HepG2 (cell line): Measurements from ENCODE around the gene VSIG10L2. TPM values are rescaled to one million over a fixed set of nuclear protein-coding genes. Genes with fewer than 3 reads are reported as not detected.

Source experiments
- IRF9 ChIP-seq: sonication (generic); formaldehyde crosslinking; IDR thresholded peaks from 2 replicates; pipeline ENCODE4 v1.8.0; 2022; ENCODE audit warnings: missing genetic modification reagents, mild to moderate bottlenecking, borderline replicate concordance
- MEF2D ChIP-seq: sonication (generic); formaldehyde crosslinking; IDR thresholded peaks from 2 replicates; pipeline ENCODE4 v1.5.1; 2020; ENCODE audit warnings: mild to moderate bottlenecking, missing genetic modification reagents
- NFYB ChIP-seq: sonication (generic); formaldehyde crosslinking; IDR thresholded peaks from 2 replicates; pipeline ENCODE4 v1.4.0; 2020; ENCODE audit warnings: missing genetic modification reagents
- PREB ChIP-seq: sonication (generic); formaldehyde crosslinking; IDR thresholded peaks from 2 replicates; pipeline ENCODE4 v1.4.0; 2020; ENCODE audit warnings: missing genetic modification reagents
- RAD21 ChIP-seq: fragments of 450-650 bp; formaldehyde crosslinking; IDR thresholded peaks from 2 replicates; pipeline ENCODE4 v1.5.0; 2020; ENCODE audit warnings: mild to moderate bottlenecking
- SAP130 ChIP-seq: IDR thresholded peaks from 2 replicates; pipeline ENCODE4 v1.6.1; 2016; ENCODE audit warnings: low read depth
- TBP ChIP-seq: sonication (generic); formaldehyde crosslinking; IDR thresholded peaks from 2 replicates; pipeline ENCODE4 v1.5.0; 2020; ENCODE audit warnings: missing genetic modification reagents
- ZBED4 ChIP-seq: sonication (generic); formaldehyde crosslinking; IDR thresholded peaks from 2 replicates; pipeline ENCODE4 v1.4.0; 2020; ENCODE audit warnings: missing genetic modification reagents, borderline replicate concordance
- ZHX2 ChIP-seq, 2 experiments: sonication (generic) in 1 of 2; formaldehyde crosslinking in 1 of 2; IDR thresholded peaks; 2 replicates each; pipeline versions ENCODE4 v1.6.1 to v1.9.0; 2014 to 2022; ENCODE audit warnings: antibody characterized with exemption in 1 of 2, borderline replicate concordance in 1 of 2, inconsistent platforms in 1 of 2, low read depth in 1 of 2, missing genetic modification reagents in 1 of 2
- ZNF33A ChIP-seq: sonication (generic); formaldehyde crosslinking; IDR thresholded peaks from 2 replicates; pipeline ENCODE4 v1.5.1; 2020; ENCODE audit warnings: missing genetic modification reagents, mild to moderate bottlenecking, moderate library complexity, borderline replicate concordance
- ZNF782 ChIP-seq: sonication (generic); formaldehyde crosslinking; IDR thresholded peaks from 2 replicates; pipeline ENCODE4 v1.4.0; 2020; ENCODE audit warnings: missing genetic modification reagents, mild to moderate bottlenecking, borderline replicate concordance
- ZSCAN12 ChIP-seq: sonication (generic); formaldehyde crosslinking; IDR thresholded peaks from 2 replicates; pipeline ENCODE4 v1.9.0; 2021; ENCODE audit warnings: mild to moderate bottlenecking, missing genetic modification reagents
- polyA plus RNA-seq, 8 experiments: library from polyadenylated mRNA; depleted of rRNA in 3 of 8; stranded (reverse) in 7 of 8; unstranded in 1 of 8; fragments of >200 nt; fragmentation: Illumina TruSeq in 4 of 8; extraction: Trizol in 4 of 8; gene quantifications; 2 replicates each; pipeline versions ENCODE4 v1.2.1 to v1.2.3, GENCODE V29; 2011 to 2016; ENCODE audit warnings: low read depth in 4 of 8, missing spikeins in 1 of 8, mixed read lengths in 1 of 8; ENCODE audit not compliant: insufficient read depth in 1 of 8
- total RNA-seq, 5 experiments: library from RNA; depleted of rRNA; stranded (reverse); fragments of >200 nt; fragmentation: Illumina TruSeq; extraction: Trizol; gene quantifications; 2 replicates each; pipeline ENCODE4 v1.2.3, GENCODE V29; 2016; ENCODE audit warnings: low read depth in 1 of 5

The VSIG10L2 gene
- total and polyA plus RNA-seq, 2 of the 13 experiments (the other 11 are each of a cell fraction or from before 2014, with no cell fraction given) = 0.21 TPM; not detected in 1

- TF ChIP-seq ZHX2 (IDR thresholded peaks at IDR 0.05; ENCODE audit: low read depth) = 0 out of 2 replicates have a peak, but pooled peaks have one; percentile 22
- no peak for TF ChIP-seq ZHX2 (CRISPR knock-in tag; IDR thresholded peaks at IDR 0.05; ENCODE audit: borderline replicate concordance)
- no peak for TF ChIP-seq TBP (CRISPR knock-in tag)
- TF ChIP-seq MEF2D (CRISPR knock-in tag) = no peak
- TF ChIP-seq PREB (CRISPR knock-in tag) = no peak
- TF ChIP-seq ZSCAN12 = no peak
- TF ChIP-seq SAP130 (CRISPR knock-in tag) = peak; percentile 93
- TF ChIP-seq IRF9 (CRISPR knock-in tag) = no peak
- no peak for TF ChIP-seq ZNF33A (CRISPR knock-in tag)
- no peak; the same call in 1 of the 2 replicates for TF ChIP-seq ZNF782
- TF ChIP-seq RAD21 (CRISPR knock-in tag) = no peak
- peak; percentile 64; the same call in 1 of the 2 replicates for TF ChIP-seq ZBED4
- TF ChIP-seq NFYB (CRISPR knock-in tag) = no peak
Measured at GRCh38 chr11:125902927-125903710, 42.7 kb upstream of the VSIG10L2 start, which contains the start of gene PUS3 (continued).
